H1 (cell line): ENCODE results near the gene KLK6. TPM values are rescaled to one million over a fixed set of nuclear protein-coding genes. Genes with fewer than 3 reads are reported as not detected.
A peak's percentile ranks its signal among the peaks of the same experiment; 100 is the strongest.

Experiments used
- CTCF ChIA-PET: fragments of 300-600 bp; sonication (Branson Sonifier 250); formaldehyde crosslinking; loops from one replicate; lab custom pipeline; 2021; ENCODE audit not compliant: partially characterized antibody; lab: Charles Lee
- POLR2A ChIA-PET: fragments of 300-600 bp; sonication (Branson Sonifier 250); formaldehyde crosslinking; loops from one replicate; lab custom pipeline; 2021; ENCODE audit warnings: inconsistent platforms; ENCODE audit not compliant: partially characterized antibody; lab: Charles Lee
- DNase-seq, 2 experiments: peaks; one replicate each; pipeline versions ENCODE4 v3.0.0 to v3.0.0-alpha.2; 2010 to 2022; ENCODE audit warnings: low spot score in 2 of 2, low read depth in 1 of 2, mixed read lengths in 1 of 2
- FAIRE-seq: peaks from 2 replicates; lab custom pipeline; 2011; peaks lifted over from hg19 to GRCh38; lab: Jason Lieb, UNC
- H2AFZ ChIP-seq: 2 replicates; pipeline ENCODE4 v1.8.1; 2012; ENCODE audit warnings: low read length, inconsistent platforms
- H2AK5ac ChIP-seq: 2 replicates; pipeline ENCODE4 v1.6.1; 2013; ENCODE audit warnings: low read depth, low read length
- H2BK120ac ChIP-seq: replicated peaks from 2 replicates; pipeline ENCODE3; 2013; ENCODE audit warnings: low read depth, low read length, inconsistent platforms
- H2BK12ac ChIP-seq: 2 replicates; pipeline ENCODE4 v1.6.1; 2013; ENCODE audit warnings: low read depth, low read length
- H2BK15ac ChIP-seq: 2 replicates; pipeline ENCODE4 v1.6.1; 2013; ENCODE audit warnings: low read length
- H2BK20ac ChIP-seq: 2 replicates; pipeline ENCODE4 v1.6.1; 2013; ENCODE audit warnings: low read length
- H2BK5ac ChIP-seq: 2 replicates; pipeline ENCODE4 v1.6.1; 2013; ENCODE audit warnings: low read depth, low read length
- H3K14ac ChIP-seq: 2 replicates; pipeline ENCODE4 v1.6.1; 2013; ENCODE audit warnings: inconsistent platforms; ENCODE audit not compliant: insufficient read length
- H3K18ac ChIP-seq: 2 replicates; pipeline ENCODE4 v1.6.1; 2013; ENCODE audit warnings: low read length; ENCODE audit errors: extremely low read depth
- H3K23ac ChIP-seq: 2 replicates; pipeline ENCODE4 v1.6.1; 2013; ENCODE audit warnings: inconsistent platforms; ENCODE audit not compliant: insufficient read length
- H3K23me2 ChIP-seq: 2 replicates; pipeline ENCODE4 v1.6.1; 2013; ENCODE audit warnings: low read depth, low read length
- H3K27ac ChIP-seq: 2 replicates; pipeline ENCODE4 v1.6.1; 2011; ENCODE audit warnings: low read depth, low read length, inconsistent platforms
- H3K27me3 ChIP-seq, 4 experiments: replicated peaks in 1 of 4; 1 replicate in 1 of 4; 2 replicates in 3 of 4; pipeline versions ENCODE4 v1.6.1 to v1.8.1; 2011 to 2013; ENCODE audit warnings: low read length in 3 of 4, mild to moderate bottlenecking in 3 of 4, inconsistent platforms in 2 of 4, mixed read lengths in 2 of 4, moderate library complexity in 1 of 4; ENCODE audit not compliant: control insufficient read depth in 3 of 4, insufficient read depth in 3 of 4; ENCODE audit errors: extremely low read depth in 1 of 4
- H3K36me3 ChIP-seq, 4 experiments: 2 replicates each; pipeline versions ENCODE4 v1.6.1 to v1.8.1; 2011 to 2013; ENCODE audit warnings: mild to moderate bottlenecking in 4 of 4, low read length in 3 of 4, moderate library complexity in 2 of 4, control low read depth in 1 of 4, inconsistent platforms in 1 of 4; ENCODE audit not compliant: insufficient read depth in 4 of 4, control insufficient read depth in 2 of 4
- H3K4ac ChIP-seq: replicated peaks from 2 replicates; pipeline ENCODE3; 2013; ENCODE audit warnings: low read length, low read depth, mixed read lengths, inconsistent platforms; ENCODE audit not compliant: insufficient read length
- H3K4me1 ChIP-seq, 4 experiments: replicated peaks in 1 of 4; 1 replicate in 1 of 4; 2 replicates in 3 of 4; pipeline versions ENCODE4 v1.6.1 to v1.8.1; 2011 to 2013; ENCODE audit warnings: low read length in 3 of 4, inconsistent platforms in 2 of 4, mixed read lengths in 1 of 4; ENCODE audit not compliant: insufficient read depth in 4 of 4, control insufficient read depth in 3 of 4
- H3K4me2 ChIP-seq, 2 experiments: 2 replicates each; pipeline versions ENCODE4 v1.6.1 to v1.8.1; 2011 to 2013; ENCODE audit warnings: low read depth in 2 of 2, low read length in 2 of 2, control low read depth in 1 of 2, inconsistent platforms in 1 of 2, mild to moderate bottlenecking in 1 of 2; ENCODE audit not compliant: insufficient read depth in 1 of 2
- H3K4me3 ChIP-seq, 4 experiments: fragments of 200-600, 300-600 bp in 1 of 4; sonication (generic), shearing (Covaris generic), sonication (Bioruptor Twin) in 1 of 4; 2 replicates each; pipeline versions ENCODE4 v1.5.1 to v1.8.1; 2011 to 2016; ENCODE audit warnings: low read length in 4 of 4, low read depth in 3 of 4, control low read depth in 2 of 4, inconsistent platforms in 2 of 4, mild to moderate bottlenecking in 2 of 4, mixed read lengths in 1 of 4, moderate library complexity in 1 of 4; ENCODE audit not compliant: insufficient read depth in 2 of 4; ENCODE audit errors: extremely low read depth in 1 of 4
- H3K56ac ChIP-seq: replicated peaks from 2 replicates; pipeline ENCODE3; 2013; ENCODE audit warnings: low read depth, mild to moderate bottlenecking, mixed read lengths, low read length, inconsistent platforms; ENCODE audit not compliant: insufficient read length
- H3K79me1 ChIP-seq: 2 replicates; pipeline ENCODE4 v1.6.1; 2013; ENCODE audit warnings: low read depth, low read length, control low read depth
- H3K79me2 ChIP-seq, 2 experiments: 2 replicates each; pipeline versions ENCODE4 v1.6.1 to v1.8.1; 2012 to 2013; ENCODE audit warnings: low read length in 2 of 2, mild to moderate bottlenecking in 2 of 2, inconsistent platforms in 1 of 2; ENCODE audit not compliant: insufficient read depth in 2 of 2, control insufficient read depth in 1 of 2
- H3K9ac ChIP-seq, 4 experiments: replicated peaks in 1 of 4; 1 replicate in 1 of 4; 2 replicates in 3 of 4; pipeline versions ENCODE4 v1.6.1 to v1.8.1; 2011 to 2013; ENCODE audit warnings: low read depth in 3 of 4, low read length in 3 of 4, control low read depth in 2 of 4, mild to moderate bottlenecking in 2 of 4, moderate library complexity in 2 of 4, inconsistent platforms in 1 of 4; ENCODE audit errors: extremely low read depth in 1 of 4
- H3K9me3 ChIP-seq, 2 experiments: 2 replicates each; pipeline versions ENCODE4 v1.6.1 to v1.8.1; 2012 to 2013; ENCODE audit warnings: mild to moderate bottlenecking in 2 of 2, moderate library complexity in 2 of 2, control low read depth in 1 of 2, inconsistent platforms in 1 of 2, low read depth in 1 of 2, low read length in 1 of 2, mixed read lengths in 1 of 2; ENCODE audit not compliant: insufficient read depth in 2 of 2
- H4K20me1 ChIP-seq, 2 experiments: replicated peaks in 1 of 2; 2 replicates each; pipeline versions ENCODE3 to v1.8.1; 2011 to 2013; ENCODE audit warnings: inconsistent platforms in 2 of 2, low read length in 2 of 2, mild to moderate bottlenecking in 1 of 2; ENCODE audit not compliant: insufficient read depth in 2 of 2, control insufficient read depth in 1 of 2
- H4K5ac ChIP-seq: 2 replicates; pipeline ENCODE4 v1.6.1; 2013; ENCODE audit warnings: low read length, low read depth, mixed read lengths, inconsistent platforms; ENCODE audit not compliant: insufficient read length
- H4K8ac ChIP-seq: 2 replicates; pipeline ENCODE4 v1.8.0; 2013; ENCODE audit warnings: mild to moderate bottlenecking, moderate library complexity, low read length, inconsistent platforms; ENCODE audit not compliant: insufficient read depth; ENCODE audit errors: extremely low read depth
- H4K91ac ChIP-seq: replicated peaks from 2 replicates; pipeline ENCODE3; 2013; ENCODE audit warnings: low read length, mixed read lengths, inconsistent platforms; ENCODE audit not compliant: insufficient read length
- ATF3 ChIP-seq: IDR thresholded peaks from 2 replicates; pipeline ENCODE4 v1.6.1; 2011; ENCODE audit warnings: low read depth, mild to moderate bottlenecking, low read length; ENCODE audit not compliant: insufficient read depth
- BRCA1 ChIP-seq: IDR thresholded peaks from 2 replicates; pipeline ENCODE4 v1.6.1; 2012; ENCODE audit warnings: low read depth, low read length, improper control_type of control experiment
- EGR1 ChIP-seq: IDR thresholded peaks from 2 replicates; pipeline ENCODE4 v1.6.1; 2011; ENCODE audit warnings: low read depth, low read length, borderline replicate concordance
- GTF2F1 ChIP-seq: IDR thresholded peaks from 2 replicates; pipeline ENCODE4 v1.6.1; 2012; ENCODE audit warnings: low read depth, low read length, improper control_type of control experiment, borderline replicate concordance
- KDM4A ChIP-seq: IDR thresholded peaks from one replicate; pipeline ENCODE4 v1.7.1; 2012; ENCODE audit warnings: low read depth, mild to moderate bottlenecking, moderate library complexity, low read length, inconsistent platforms; ENCODE audit not compliant: severe bottlenecking
- SAP30 ChIP-seq: fragments of 300-600 bp; sonication (generic); IDR thresholded peaks from 2 replicates; pipeline ENCODE4 v1.7.1; 2012; ENCODE audit warnings: low read length, moderate library complexity, mild to moderate bottlenecking, inconsistent platforms; ENCODE audit not compliant: insufficient read depth, insufficient replicate concordance
- SIX5 ChIP-seq: IDR thresholded peaks from 2 replicates; pipeline ENCODE4 v1.6.1; 2011; ENCODE audit warnings: mild to moderate bottlenecking, low read depth, low read length
- TAF1 ChIP-seq: IDR thresholded peaks from 2 replicates; pipeline ENCODE4 v1.6.1; 2011; ENCODE audit warnings: mild to moderate bottlenecking, low read depth, low read length
- TEAD4 ChIP-seq: IDR thresholded peaks from 2 replicates; pipeline ENCODE4 v1.6.1; 2012; ENCODE audit warnings: low read depth, low read length, inconsistent platforms, mixed read lengths
- USF2 ChIP-seq: IDR thresholded peaks from 2 replicates; pipeline ENCODE4 v1.6.1; 2011; ENCODE audit warnings: low read length, improper control_type of control experiment
- WGBS, 2 experiments: shearing (Covaris generic) in 1 of 2; methylation state at CpG; one replicate each; pipeline versions ENCODE4 v1.1.6 to v1.1.7; 2013 to 2015; ENCODE audit warnings: low lambda C conversion rate in 2 of 2, mixed read lengths in 2 of 2, inconsistent platforms in 1 of 2, low coverage in 1 of 2, missing lambda C conversion rate in 1 of 2; ENCODE audit not compliant: insufficient replicate concordance in 2 of 2, insufficient coverage in 1 of 2, insufficient read length in 1 of 2; ENCODE audit errors: extremely low coverage in 1 of 2, missing lambda C conversion rate in 1 of 2; 5-methylcytosine and 5-hydroxymethylcytosine counted together
- polyA plus RNA-seq, 7 experiments: library from polyadenylated mRNA; depleted of rRNA in 3 of 7; stranded (reverse) in 5 of 7; unstranded in 2 of 7; fragments of >200 nt in 5 of 7; fragments of 200-250 nt in 2 of 7; gene quantifications; 1 replicate in 5 of 7; 2 replicates in 1 of 7; 4 replicates in 1 of 7; pipeline versions ENCODE4 v1.2.1 to v1.2.3, GENCODE V29; 2011 to 2013; ENCODE audit warnings: missing spikeins in 2 of 7, mixed read lengths in 2 of 7
- total RNA-seq: library from RNA; stranded (reverse); fragmentation: NEBNext Ultra II Directional; extraction: Animal tissue kit (Norgen Biotek cat#: 25700); gene quantifications from 2 replicates; pipeline ENCODE4 v1.2.1, GENCODE V29; 2021

KLK6 gene
- total and polyA plus RNA-seq, 2 of the 8 experiments (the other 6 are each of a cell fraction or from before 2014, with no cell fraction given) = 0.69 to 3.2 TPM

GRCh38 chr19:50983625-50984292, 14.4 kb upstream of the KLK6 start, which contains the start of gene KLK7:
KLK7 (minus strand) TSS chr19:50983917; CDS start chr19:50982399, 1,518 bp downstream.
- Histone ChIP-seq H3K23ac (no peak within 1 kb of the TSS), H3K4ac (peak within 1 kb of the TSS; percentile 69), H3K9ac (no peak within 1 kb of the TSS), H2AK5ac (no peak within 1 kb of the TSS), H2BK15ac (no peak within 1 kb of the TSS), H4K91ac (no peak within 1 kb of the TSS), H3K56ac (no peak within 1 kb of the TSS), H3K18ac (no peak within 1 kb of the TSS; the same call in 1 of the 2 replicates), H4K8ac (no peak within 1 kb of the TSS), H2BK120ac (no peak within 1 kb of the TSS), H3K23me2 (peaks cover 2% of the 10 kb centered on the region; the same call in 1 of the 2 replicates), H3K79me1 (no peaks in the 10 kb centered on the region), H2BK5ac (no peak within 1 kb of the TSS), H2BK20ac (no peak within 1 kb of the TSS), H3K27ac (no peak within 1 kb of the TSS), H3K4me3 (peak within 1 kb of the TSS in 2 of 4 experiments; percentile 28 to 57; a peak in 5 of 8 replicates), H4K20me1 (no peaks in the 10 kb centered on the region), H3K36me3 (no peaks in the 10 kb centered on the region; a peak in 2 of 8 replicates), H4K5ac (peak within 1 kb of the TSS; percentile 31), H3K9me3 (no peaks in the 10 kb centered on the region), H3K4me2 (peak within 1 kb of the TSS; percentile 56 to 71), H3K4me1 (peaks cover 0 to 20% (median 7%) of the 10 kb centered on the region in 4 experiments; a peak in 5 of 7 replicates), H3K79me2 (no peaks in the 10 kb centered on the region), H3K14ac (no peak within 1 kb of the TSS), H2AFZ (peak within 1 kb of the TSS; percentile 73; the same call in 1 of the 2 replicates), H3K27me3 (peaks cover 0 to 9% (median 1%) of the 10 kb centered on the region in 4 experiments; a peak in 3 of 7 replicates), H2BK12ac (0 out of 2 replicates have a peak within 1 kb of the TSS, but pooled peaks have one; percentile 60)
- ChIA-PET CTCF (interaction anchor here (0.5 to 0.9 kb wide), 3 partner anchors 9 to 23 kb away, joined by 3 to 4 read pairs (median 3); no protein-coding TSS in a partner anchor), POLR2A (no interaction called here)
- 40% methylated on average over 22 of the region's 28 CpGs; no CpG with 5 or more reads in 1 of the 2 experiments for WGBS, 2 experiments
- DNase-seq (peak in 1 of 2 experiments; percentile 66), FAIRE-seq (no peak)
- TF ChIP-seq TAF1 (no peak), GTF2F1 (no peak), ATF3 (no peak), SIX5 (no peak), EGR1 (peak; percentile 64; the same call in 1 of the 2 replicates), USF2 (no peak), TEAD4 (no peak), SAP30 (no peak), BRCA1 (no peak), KDM4A (peak; percentile 57)
